GM23338 (cell line): ENCODE results near the gene DNASE1L1. TPM values are rescaled to one million over a fixed set of nuclear protein-coding genes. Genes with fewer than 3 reads are reported as not detected.

Experiments
- ATAC-seq: fragments of 200-7000 bp; cut with Tn5 transposase; 3 replicates; pipeline ENCODE4 v1.9.1; 2020
- DNase-seq: peaks from one replicate; pipeline ENCODE4 v3.0.0-alpha.2; 2015; ENCODE audit warnings: low spot score
- H2AFZ ChIP-seq: fragments of 200-600 bp; sonication (generic); 2 replicates; pipeline ENCODE4 v1.8.0; 2016; ENCODE audit warnings: antibody characterized with exemption, mild to moderate bottlenecking, moderate library complexity
- H3F3A ChIP-seq: fragments of 200-600 bp; sonication (generic); replicated peaks from 2 replicates; pipeline ENCODE4 v1.8.0; 2017; ENCODE audit warnings: antibody characterized with exemption, mixed run types, low read depth
- H3K27ac ChIP-seq: fragments of 200-600 bp; sonication (generic); 2 replicates; pipeline ENCODE4 v1.6.1; 2016; ENCODE audit warnings: low read depth
- H3K27me3 ChIP-seq: fragments of 200-600 bp; sonication (generic); 2 replicates; pipeline ENCODE4 v1.8.0; 2016; ENCODE audit warnings: mild to moderate bottlenecking, mixed run types, moderate library complexity; ENCODE audit not compliant: insufficient read depth
- H3K36me3 ChIP-seq: fragments of 200-600 bp; sonication (generic); 2 replicates; pipeline ENCODE4 v1.8.0; 2016; ENCODE audit warnings: mild to moderate bottlenecking; ENCODE audit not compliant: insufficient read depth
- H3K4me1 ChIP-seq: fragments of 200-600 bp; sonication (generic); 2 replicates; pipeline ENCODE4 v1.8.0; 2016; ENCODE audit warnings: mild to moderate bottlenecking, moderate library complexity; ENCODE audit not compliant: insufficient read depth
- H3K4me2 ChIP-seq: fragments of 200-600 bp; sonication (generic); 2 replicates; pipeline ENCODE4 v1.7.1; 2017; ENCODE audit warnings: mixed run types
- H3K4me3 ChIP-seq: fragments of 200-600 bp; sonication (generic); 2 replicates; pipeline ENCODE4 v1.6.1; 2016; ENCODE audit warnings: mixed run types
- H3K79me2 ChIP-seq: fragments of 200-600 bp; sonication (generic); replicated peaks from 2 replicates; pipeline ENCODE4 v1.8.0; 2017; ENCODE audit warnings: mild to moderate bottlenecking; ENCODE audit not compliant: insufficient read depth
- H3K9me2 ChIP-seq: fragments of 200-600 bp; sonication (generic); 2 replicates; pipeline ENCODE4 v1.8.0; 2017; ENCODE audit not compliant: insufficient read depth
- H4K20me1 ChIP-seq: fragments of 200-600 bp; sonication (generic); replicated peaks from 2 replicates; pipeline ENCODE4 v1.8.0; 2017; ENCODE audit warnings: mild to moderate bottlenecking; ENCODE audit not compliant: insufficient read depth
- H3K27ac Mint-ChIP-seq: 2 replicates; pipeline ENCODE4 v1.8.0; 2020; ENCODE audit warnings: inconsistent platforms, mild to moderate bottlenecking, moderate library complexity, mixed read lengths
- H3K27me3 Mint-ChIP-seq: 3 replicates; pipeline ENCODE4 v1.8.0; 2022; ENCODE audit warnings: low read depth, mild to moderate bottlenecking, moderate library complexity, mixed read lengths, inconsistent platforms; ENCODE audit not compliant: insufficient read depth, poor library complexity
- H3K36me3 Mint-ChIP-seq: 3 replicates; pipeline ENCODE4 v1.8.0; 2021; ENCODE audit warnings: low read depth, mild to moderate bottlenecking, inconsistent platforms, moderate library complexity, mixed read lengths
- H3K4me1 Mint-ChIP-seq: 3 replicates; pipeline ENCODE4 v1.8.0; 2020; ENCODE audit warnings: mild to moderate bottlenecking, inconsistent platforms, mixed read lengths
- H3K4me3 Mint-ChIP-seq: 3 replicates; pipeline ENCODE4 v1.8.0; 2021; ENCODE audit warnings: moderate library complexity, mild to moderate bottlenecking, inconsistent platforms, mixed read lengths
- H3K9me3 Mint-ChIP-seq: 3 replicates; pipeline ENCODE4 v1.8.0; 2020; ENCODE audit warnings: moderate library complexity, mild to moderate bottlenecking, inconsistent platforms, mixed read lengths
- EZH2 ChIP-seq: fragments of 200-600 bp; sonication (generic); IDR thresholded peaks from one replicate; pipeline ENCODE4 v1.8.0; 2017; ENCODE audit warnings: antibody characterized with exemption, mild to moderate bottlenecking, low read depth; ENCODE audit not compliant: unreplicated experiment
- EZH2phosphoT487 ChIP-seq: fragments of 200-600 bp; sonication (generic); IDR thresholded peaks from one replicate; pipeline ENCODE4 v1.8.1; 2018; ENCODE audit warnings: antibody characterized with exemption; ENCODE audit not compliant: unreplicated experiment
- JUNB ChIP-seq: IDR thresholded peaks from one replicate; pipeline ENCODE4 v1.6.1; 2016; ENCODE audit warnings: antibody characterized with exemption; ENCODE audit not compliant: unreplicated experiment
- POLR2AphosphoS5 ChIP-seq: IDR thresholded peaks from 2 replicates; pipeline ENCODE4 v1.6.1; 2016; ENCODE audit warnings: antibody characterized with exemption, low read depth
- STAT1 ChIP-seq: IDR thresholded peaks from one replicate; pipeline ENCODE4 v1.6.1; 2016; ENCODE audit warnings: antibody characterized with exemption; ENCODE audit not compliant: unreplicated experiment
- ZNF331 ChIP-seq: fragments of 250-450 bp; sonication (Bioruptor Pico); IDR thresholded peaks from 2 replicates; pipeline ENCODE4 v1.5.0; 2020; ENCODE audit warnings: low read depth, mild to moderate bottlenecking, moderate library complexity
- polyA plus RNA-seq: library from polyadenylated mRNA; unstranded; fragments of >200 nt; fragmentation: Nextera tagmentation; extraction: Ambion mirVana; gene quantifications from 2 replicates; pipeline ENCODE4 v1.2.1, GENCODE V29; 2016
- total RNA-seq: library from RNA; depleted of rRNA; stranded (reverse); fragments of >200 nt; shearing (Covaris generic); gene quantifications from 2 replicates; pipeline ENCODE4 v1.2.3, GENCODE V29; 2014
- TF ChIP-seq, protein P1 (sequence below): IDR thresholded peaks from one replicate; pipeline ENCODE4 v1.6.1; 2018; ENCODE audit warnings: antibody characterized with exemption; ENCODE audit not compliant: unreplicated experiment
- TF ChIP-seq, protein P2 (sequence below), 2 experiments: fragments of 200-600 bp in 1 of 2; sonication (generic) in 1 of 2; conservative IDR thresholded peaks; 2 replicates each; pipeline versions ENCODE4 v1.5.1 to v1.6.1; 2016 to 2017; ENCODE audit warnings: antibody characterized with exemption in 2 of 2, low read depth in 2 of 2, mild to moderate bottlenecking in 2 of 2, moderate library complexity in 1 of 2
- TF ChIP-seq, protein P3 (sequence below): IDR thresholded peaks from 2 replicates; pipeline ENCODE4 v1.6.1; 2016; ENCODE audit warnings: antibody characterized with exemption

The DNASE1L1 gene
- total and polyA plus RNA-seq, 2 experiments from 2014 or later = 3.3 to 16.1 TPM

DNA sequence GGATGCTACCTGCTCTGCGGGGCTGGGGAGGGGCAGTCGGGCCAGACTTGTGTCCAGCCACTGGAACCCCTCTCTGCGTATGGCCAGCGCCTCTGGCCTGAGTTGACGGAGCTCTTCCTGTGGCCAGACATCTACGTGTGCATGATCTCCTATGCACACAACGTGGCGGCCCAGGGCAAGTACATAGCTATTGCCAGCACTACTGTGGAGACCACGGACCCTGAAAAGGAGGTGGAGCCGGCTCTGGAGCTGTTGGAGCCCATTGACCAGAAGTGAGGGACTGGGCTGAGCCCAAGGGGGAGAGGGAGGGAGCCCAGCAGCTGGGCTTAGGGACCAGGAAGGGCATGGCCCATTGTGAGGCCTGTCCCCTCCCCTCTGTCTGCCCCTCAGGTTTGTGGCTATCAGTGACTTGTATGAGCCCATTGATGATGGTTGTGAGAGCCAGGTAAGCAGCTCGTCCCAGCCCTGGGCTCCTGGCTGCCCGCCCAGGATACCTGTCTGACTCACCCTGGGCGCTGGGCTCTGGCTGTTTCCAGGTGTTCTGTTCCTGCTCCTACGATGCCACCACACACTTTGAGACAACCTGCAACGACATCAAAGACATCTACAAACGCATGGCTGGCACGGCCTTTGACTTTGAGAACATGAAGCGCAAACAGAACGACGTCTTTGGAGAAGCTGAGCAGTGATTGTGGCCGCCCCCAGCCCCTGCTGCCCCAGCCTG, 33.1 kb upstream of the DNASE1L1 start:
- TF ChIP-seq JUNB = no peak
- TF ChIP-seq, protein P1, sequence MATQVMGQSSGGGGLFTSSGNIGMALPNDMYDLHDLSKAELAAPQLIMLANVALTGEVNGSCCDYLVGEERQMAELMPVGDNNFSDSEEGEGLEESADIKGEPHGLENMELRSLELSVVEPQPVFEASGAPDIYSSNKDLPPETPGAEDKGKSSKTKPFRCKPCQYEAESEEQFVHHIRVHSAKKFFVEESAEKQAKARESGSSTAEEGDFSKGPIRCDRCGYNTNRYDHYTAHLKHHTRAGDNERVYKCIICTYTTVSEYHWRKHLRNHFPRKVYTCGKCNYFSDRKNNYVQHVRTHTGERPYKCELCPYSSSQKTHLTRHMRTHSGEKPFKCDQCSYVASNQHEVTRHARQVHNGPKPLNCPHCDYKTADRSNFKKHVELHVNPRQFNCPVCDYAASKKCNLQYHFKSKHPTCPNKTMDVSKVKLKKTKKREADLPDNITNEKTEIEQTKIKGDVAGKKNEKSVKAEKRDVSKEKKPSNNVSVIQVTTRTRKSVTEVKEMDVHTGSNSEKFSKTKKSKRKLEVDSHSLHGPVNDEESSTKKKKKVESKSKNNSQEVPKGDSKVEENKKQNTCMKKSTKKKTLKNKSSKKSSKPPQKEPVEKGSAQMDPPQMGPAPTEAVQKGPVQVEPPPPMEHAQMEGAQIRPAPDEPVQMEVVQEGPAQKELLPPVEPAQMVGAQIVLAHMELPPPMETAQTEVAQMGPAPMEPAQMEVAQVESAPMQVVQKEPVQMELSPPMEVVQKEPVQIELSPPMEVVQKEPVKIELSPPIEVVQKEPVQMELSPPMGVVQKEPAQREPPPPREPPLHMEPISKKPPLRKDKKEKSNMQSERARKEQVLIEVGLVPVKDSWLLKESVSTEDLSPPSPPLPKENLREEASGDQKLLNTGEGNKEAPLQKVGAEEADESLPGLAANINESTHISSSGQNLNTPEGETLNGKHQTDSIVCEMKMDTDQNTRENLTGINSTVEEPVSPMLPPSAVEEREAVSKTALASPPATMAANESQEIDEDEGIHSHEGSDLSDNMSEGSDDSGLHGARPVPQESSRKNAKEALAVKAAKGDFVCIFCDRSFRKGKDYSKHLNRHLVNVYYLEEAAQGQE = no peak
- TF ChIP-seq, protein P2, sequence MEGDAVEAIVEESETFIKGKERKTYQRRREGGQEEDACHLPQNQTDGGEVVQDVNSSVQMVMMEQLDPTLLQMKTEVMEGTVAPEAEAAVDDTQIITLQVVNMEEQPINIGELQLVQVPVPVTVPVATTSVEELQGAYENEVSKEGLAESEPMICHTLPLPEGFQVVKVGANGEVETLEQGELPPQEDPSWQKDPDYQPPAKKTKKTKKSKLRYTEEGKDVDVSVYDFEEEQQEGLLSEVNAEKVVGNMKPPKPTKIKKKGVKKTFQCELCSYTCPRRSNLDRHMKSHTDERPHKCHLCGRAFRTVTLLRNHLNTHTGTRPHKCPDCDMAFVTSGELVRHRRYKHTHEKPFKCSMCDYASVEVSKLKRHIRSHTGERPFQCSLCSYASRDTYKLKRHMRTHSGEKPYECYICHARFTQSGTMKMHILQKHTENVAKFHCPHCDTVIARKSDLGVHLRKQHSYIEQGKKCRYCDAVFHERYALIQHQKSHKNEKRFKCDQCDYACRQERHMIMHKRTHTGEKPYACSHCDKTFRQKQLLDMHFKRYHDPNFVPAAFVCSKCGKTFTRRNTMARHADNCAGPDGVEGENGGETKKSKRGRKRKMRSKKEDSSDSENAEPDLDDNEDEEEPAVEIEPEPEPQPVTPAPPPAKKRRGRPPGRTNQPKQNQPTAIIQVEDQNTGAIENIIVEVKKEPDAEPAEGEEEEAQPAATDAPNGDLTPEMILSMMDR (conservative IDR thresholded peaks at IDR 0.05; ENCODE audit: low read depth in 2 of 2) = no peak
- TF ChIP-seq STAT1 = no peak
- no peaks in the 10 kb centered on the region for H3K27me3 ChIP-seq
- no peaks in the 10 kb centered on the region for H3K9me2 ChIP-seq
- H2AFZ ChIP-seq = no peak overlapping the region
- DNase-seq (no peak), ATAC-seq (no peak)
- Mint-ChIP-seq H3K4me1 (peaks cover 8% of the 10 kb centered on the region), H3K9me3 (no peaks in the 10 kb centered on the region), H3K4me3 (no peak overlapping the region), H3K27ac (no peak overlapping the region), H3K36me3 (peaks cover 18% of the 10 kb centered on the region; the same call in 2 of the 3 replicates), H3K27me3 (peaks cover 7% of the 10 kb centered on the region)
- H4K20me1 ChIP-seq = no peaks in the 10 kb centered on the region
- no peaks in the 10 kb centered on the region for H3K36me3 ChIP-seq
- peaks cover 13% of the 10 kb centered on the region for H3K79me2 ChIP-seq
- H3K27ac ChIP-seq = no peak overlapping the region
- no peaks in the 10 kb centered on the region for H3F3A ChIP-seq
- H3K4me3 ChIP-seq = no peak overlapping the region
- H3K4me2 ChIP-seq = no peak overlapping the region
- 0 out of 2 replicates have a peak, but pooled peaks cover 3% of the 10 kb centered on the region for H3K4me1 ChIP-seq

DNA sequence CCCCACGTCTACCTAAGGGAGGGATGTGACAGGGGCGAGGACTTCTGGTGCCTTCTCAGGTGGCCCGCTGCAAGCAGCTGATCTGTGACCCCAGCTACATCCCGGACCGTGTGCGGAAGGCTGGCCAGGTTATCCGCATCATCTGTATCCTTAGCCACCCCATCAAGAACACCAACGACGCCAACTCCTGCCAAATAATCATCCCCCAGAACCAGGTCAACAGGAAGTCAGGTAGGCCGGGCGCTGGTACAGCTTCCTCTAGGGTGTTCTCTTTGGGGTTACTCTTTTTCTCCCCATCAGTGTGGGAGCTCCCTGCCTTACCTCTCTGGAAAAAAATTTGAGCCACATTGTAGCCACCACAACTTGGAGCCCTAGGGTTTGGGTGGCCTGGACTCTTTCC, 32.5 kb upstream of the DNASE1L1 start:
- Histone ChIP-seq H3K4me1 (0 out of 2 replicates have a peak, but pooled peaks cover 3% of the 10 kb centered on the region), H3K9me2 (no peaks in the 10 kb centered on the region), H3K27me3 (no peaks in the 10 kb centered on the region), H2AFZ (no peak overlapping the region), H3K36me3 (no peaks in the 10 kb centered on the region), H3K4me2 (no peak overlapping the region), H3K27ac (no peak overlapping the region), H3K79me2 (peaks cover 13% of the 10 kb centered on the region), H4K20me1 (no peaks in the 10 kb centered on the region), H3K4me3 (no peak overlapping the region), H3F3A (no peaks in the 10 kb centered on the region)
- Mint-ChIP-seq H3K36me3 (peaks cover 16% of the 10 kb centered on the region; the same call in 2 of the 3 replicates), H3K4me3 (no peak overlapping the region), H3K4me1 (peaks cover 8% of the 10 kb centered on the region), H3K27ac (no peak overlapping the region), H3K27me3 (peaks cover 7% of the 10 kb centered on the region), H3K9me3 (no peaks in the 10 kb centered on the region)
- DNase-seq (no peak), ATAC-seq (no peak)
- TF ChIP-seq ZNF331 (CRISPR knock-in tag) (no peak), EZH2 (no peak), STAT1 (no peak), POLR2AphosphoS5 (no peak), EZH2phosphoT487 (no peak)
- TF ChIP-seq, protein P1 = no peak
- TF ChIP-seq, protein P2 (conservative IDR thresholded peaks at IDR 0.05; ENCODE audit: low read depth in 2 of 2) = no peak
- TF ChIP-seq, protein P3, sequence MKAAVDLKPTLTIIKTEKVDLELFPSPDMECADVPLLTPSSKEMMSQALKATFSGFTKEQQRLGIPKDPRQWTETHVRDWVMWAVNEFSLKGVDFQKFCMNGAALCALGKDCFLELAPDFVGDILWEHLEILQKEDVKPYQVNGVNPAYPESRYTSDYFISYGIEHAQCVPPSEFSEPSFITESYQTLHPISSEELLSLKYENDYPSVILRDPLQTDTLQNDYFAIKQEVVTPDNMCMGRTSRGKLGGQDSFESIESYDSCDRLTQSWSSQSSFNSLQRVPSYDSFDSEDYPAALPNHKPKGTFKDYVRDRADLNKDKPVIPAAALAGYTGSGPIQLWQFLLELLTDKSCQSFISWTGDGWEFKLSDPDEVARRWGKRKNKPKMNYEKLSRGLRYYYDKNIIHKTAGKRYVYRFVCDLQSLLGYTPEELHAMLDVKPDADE = no peak
